ENCODE measurements around the gene SOX6.

GRCh38 chr11:16086229-16086819 lies 270.0 kb downstream of the SOX6 start:
- TF ChIP-seq SIN3A (IDR thresholded peaks at IDR 0.05; ENCODE audit: borderline replicate concordance, insufficient read depth, low read length) (no peak), POLR2AphosphoS5 (IDR thresholded peaks at IDR 0.05; ENCODE audit: low read depth, low read length) (no peak), TAF1 (IDR thresholded peaks at IDR 0.05; ENCODE audit: borderline replicate concordance, insufficient read depth, low read length) (no peak), FOXP2 (optimal IDR thresholded peaks at IDR 0.05; ENCODE audit: borderline replicate concordance, extremely low read depth, extremely low read length, insufficient read depth) (no peak)
- TF ChIP-seq, protein P1, sequence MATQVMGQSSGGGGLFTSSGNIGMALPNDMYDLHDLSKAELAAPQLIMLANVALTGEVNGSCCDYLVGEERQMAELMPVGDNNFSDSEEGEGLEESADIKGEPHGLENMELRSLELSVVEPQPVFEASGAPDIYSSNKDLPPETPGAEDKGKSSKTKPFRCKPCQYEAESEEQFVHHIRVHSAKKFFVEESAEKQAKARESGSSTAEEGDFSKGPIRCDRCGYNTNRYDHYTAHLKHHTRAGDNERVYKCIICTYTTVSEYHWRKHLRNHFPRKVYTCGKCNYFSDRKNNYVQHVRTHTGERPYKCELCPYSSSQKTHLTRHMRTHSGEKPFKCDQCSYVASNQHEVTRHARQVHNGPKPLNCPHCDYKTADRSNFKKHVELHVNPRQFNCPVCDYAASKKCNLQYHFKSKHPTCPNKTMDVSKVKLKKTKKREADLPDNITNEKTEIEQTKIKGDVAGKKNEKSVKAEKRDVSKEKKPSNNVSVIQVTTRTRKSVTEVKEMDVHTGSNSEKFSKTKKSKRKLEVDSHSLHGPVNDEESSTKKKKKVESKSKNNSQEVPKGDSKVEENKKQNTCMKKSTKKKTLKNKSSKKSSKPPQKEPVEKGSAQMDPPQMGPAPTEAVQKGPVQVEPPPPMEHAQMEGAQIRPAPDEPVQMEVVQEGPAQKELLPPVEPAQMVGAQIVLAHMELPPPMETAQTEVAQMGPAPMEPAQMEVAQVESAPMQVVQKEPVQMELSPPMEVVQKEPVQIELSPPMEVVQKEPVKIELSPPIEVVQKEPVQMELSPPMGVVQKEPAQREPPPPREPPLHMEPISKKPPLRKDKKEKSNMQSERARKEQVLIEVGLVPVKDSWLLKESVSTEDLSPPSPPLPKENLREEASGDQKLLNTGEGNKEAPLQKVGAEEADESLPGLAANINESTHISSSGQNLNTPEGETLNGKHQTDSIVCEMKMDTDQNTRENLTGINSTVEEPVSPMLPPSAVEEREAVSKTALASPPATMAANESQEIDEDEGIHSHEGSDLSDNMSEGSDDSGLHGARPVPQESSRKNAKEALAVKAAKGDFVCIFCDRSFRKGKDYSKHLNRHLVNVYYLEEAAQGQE (IDR thresholded peaks at IDR 0.05; ENCODE audit: insufficient read depth in 1 of 2, low read depth in 2 of 2, low read length in 2 of 2): no peak
